ENCODE measurements around the gene ZSWIM5. TPM values are rescaled to one million over a fixed set of nuclear protein-coding genes. Genes with fewer than 3 reads are reported as not detected.
"Not testable (repeated sequence)": the region's sequence is repeated elsewhere in the genome, so short reads cannot be mapped to it uniquely, and the experiment has no call there.

The ZSWIM5 gene
- total RNA-seq, 1 donor from 2014 or later, result 0.79 TPM

- H3K4me3 ChIP-seq (ENCODE audit: insufficient read depth, low read depth, low read length), result no peak overlapping the region
These were observed 69.4 kb downstream of the ZSWIM5 start for GRCh38 chr1:45136984-45137383.

DNA sequence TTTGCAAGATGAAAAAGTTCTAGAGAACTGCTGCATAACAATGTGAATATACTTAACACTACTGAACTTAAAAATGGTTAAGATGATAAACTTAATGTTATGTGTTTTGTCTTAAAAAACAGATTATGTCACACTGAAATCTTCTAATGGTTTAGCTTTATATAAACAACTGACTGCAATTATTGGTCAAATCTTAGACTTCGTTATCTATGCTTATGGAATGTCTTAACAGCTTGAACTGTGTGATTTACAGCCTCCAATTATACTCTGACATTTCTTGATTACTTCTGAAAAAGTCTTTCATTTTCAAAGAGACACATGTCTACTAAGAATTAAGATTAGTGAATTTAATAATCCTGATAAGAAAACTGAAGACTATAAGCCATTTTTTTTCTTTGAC, 71.1 kb downstream of the ZSWIM5 start:
- no peak for FAIRE-seq
- no peaks in the 10 kb centered on the region for H3K36me3 Mint-ChIP-seq (ENCODE audit: low read depth, unreplicated experiment)

More at GRCh38 chr1:45136984-45137383, 69.4 kb downstream of the ZSWIM5 start:
- no peak for TF ChIP-seq EZH2 (IDR thresholded peaks at IDR 0.05; ENCODE audit: insufficient read depth, low read length)
- TF ChIP-seq, protein P1, sequence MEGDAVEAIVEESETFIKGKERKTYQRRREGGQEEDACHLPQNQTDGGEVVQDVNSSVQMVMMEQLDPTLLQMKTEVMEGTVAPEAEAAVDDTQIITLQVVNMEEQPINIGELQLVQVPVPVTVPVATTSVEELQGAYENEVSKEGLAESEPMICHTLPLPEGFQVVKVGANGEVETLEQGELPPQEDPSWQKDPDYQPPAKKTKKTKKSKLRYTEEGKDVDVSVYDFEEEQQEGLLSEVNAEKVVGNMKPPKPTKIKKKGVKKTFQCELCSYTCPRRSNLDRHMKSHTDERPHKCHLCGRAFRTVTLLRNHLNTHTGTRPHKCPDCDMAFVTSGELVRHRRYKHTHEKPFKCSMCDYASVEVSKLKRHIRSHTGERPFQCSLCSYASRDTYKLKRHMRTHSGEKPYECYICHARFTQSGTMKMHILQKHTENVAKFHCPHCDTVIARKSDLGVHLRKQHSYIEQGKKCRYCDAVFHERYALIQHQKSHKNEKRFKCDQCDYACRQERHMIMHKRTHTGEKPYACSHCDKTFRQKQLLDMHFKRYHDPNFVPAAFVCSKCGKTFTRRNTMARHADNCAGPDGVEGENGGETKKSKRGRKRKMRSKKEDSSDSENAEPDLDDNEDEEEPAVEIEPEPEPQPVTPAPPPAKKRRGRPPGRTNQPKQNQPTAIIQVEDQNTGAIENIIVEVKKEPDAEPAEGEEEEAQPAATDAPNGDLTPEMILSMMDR (IDR thresholded peaks at IDR 0.05; ENCODE audit: insufficient read depth, low read depth, low read length), result no peak
- no peak overlapping the region for H3K4me2 ChIP-seq (ENCODE audit: low read length)
- H3K27ac ChIP-seq (ENCODE audit: low read depth, low read length), result no peak overlapping the region
- H4K20me1 ChIP-seq (ENCODE audit: insufficient read depth, low read length), result no peaks in the 10 kb centered on the region
- no peaks in the 10 kb centered on the region for H3K36me3 Mint-ChIP-seq (ENCODE audit: low read depth, unreplicated experiment)
- no peak overlapping the region for H2AFZ ChIP-seq (ENCODE audit: low read depth, low read length)
- no peak overlapping the region for H3K9ac ChIP-seq (ENCODE audit: low read length)
- H3K9me3 Mint-ChIP-seq (ENCODE audit: unreplicated experiment), result no peaks in the 10 kb centered on the region
- H3K4me3 Mint-ChIP-seq (ENCODE audit: unreplicated experiment), result no peak overlapping the region
- H3K36me3 ChIP-seq (ENCODE audit: insufficient read depth, low read length), result no peaks in the 10 kb centered on the region
- H3K4me1 ChIP-seq (ENCODE audit: insufficient read depth, low read length), result no peaks in the 10 kb centered on the region
- no peaks in the 10 kb centered on the region for H3K4me1 Mint-ChIP-seq (ENCODE audit: low read depth, unreplicated experiment)
- FAIRE-seq, result no peak
- H3K27ac Mint-ChIP-seq (ENCODE audit: unreplicated experiment), result no peak overlapping the region
- H3K27me3 Mint-ChIP-seq (ENCODE audit: low read depth, unreplicated experiment), result no peaks in the 10 kb centered on the region
- no peaks in the 10 kb centered on the region for H3K9me3 ChIP-seq (ENCODE audit: insufficient read depth, low read depth, low read length)
- H3K27me3 ChIP-seq (ENCODE audit: insufficient read depth, low read length), result no peaks in the 10 kb centered on the region
- H3K79me2 ChIP-seq (ENCODE audit: insufficient read depth, low read length), result no peaks in the 10 kb centered on the region
- no peak for DNase-seq (ENCODE audit: low read depth)

DNA sequence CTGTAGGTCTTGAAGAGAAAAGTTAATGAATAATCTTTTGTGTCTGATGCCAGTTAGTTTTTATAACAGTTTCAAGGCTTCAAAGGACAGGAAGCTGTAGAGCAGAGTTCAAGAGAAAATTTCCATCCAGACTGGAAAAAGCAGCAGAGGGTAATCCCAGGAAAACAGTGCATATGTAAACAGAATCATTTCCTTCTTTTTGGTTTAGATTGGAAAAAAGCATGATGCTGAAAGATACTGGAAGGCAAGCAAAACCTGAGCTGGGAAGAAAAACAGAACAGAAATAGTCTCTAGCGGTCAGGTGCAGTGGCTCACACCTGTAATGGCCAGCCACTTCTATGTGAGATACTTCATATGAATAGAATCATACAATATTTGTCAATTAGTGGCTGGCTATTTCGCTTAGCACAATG, 71.9 kb downstream of the ZSWIM5 start:
- Histone ChIP-seq H3K79me2 (ENCODE audit: insufficient read depth, low read length) (no peaks in the 10 kb centered on the region), H3K27ac (ENCODE audit: low read depth, low read length) (no peak overlapping the region), H3K36me3 (ENCODE audit: insufficient read depth, low read length) (no peaks in the 10 kb centered on the region), H2AFZ (ENCODE audit: low read depth, low read length) (no peak overlapping the region), H3K9ac (ENCODE audit: low read length) (no peak overlapping the region), H4K20me1 (ENCODE audit: insufficient read depth, low read length) (no peaks in the 10 kb centered on the region), H3K9me3 (ENCODE audit: insufficient read depth, low read depth, low read length) (no peaks in the 10 kb centered on the region), H3K4me1 (ENCODE audit: insufficient read depth, low read length) (no peaks in the 10 kb centered on the region), H3K4me2 (ENCODE audit: low read length) (no peak overlapping the region), H3K27me3 (ENCODE audit: insufficient read depth, low read length) (no peaks in the 10 kb centered on the region), H3K4me3 (ENCODE audit: insufficient read depth, low read depth, low read length) (no peak overlapping the region)
- FAIRE-seq, result no peak
- H3K4me1 Mint-ChIP-seq (ENCODE audit: low read depth, unreplicated experiment), result no peaks in the 10 kb centered on the region
- H3K4me3 Mint-ChIP-seq (ENCODE audit: unreplicated experiment), result no peak overlapping the region
- DNase-seq (ENCODE audit: low read depth), result no peak
- TF ChIP-seq, protein P1 (IDR thresholded peaks at IDR 0.05; ENCODE audit: insufficient read depth, low read depth, low read length), result no peak
- no peak for TF ChIP-seq EZH2 (IDR thresholded peaks at IDR 0.05; ENCODE audit: insufficient read depth, low read length)
- H3K27ac Mint-ChIP-seq (ENCODE audit: unreplicated experiment), result no peak overlapping the region
- H3K36me3 Mint-ChIP-seq (ENCODE audit: low read depth, unreplicated experiment), result no peaks in the 10 kb centered on the region
- H3K9me3 Mint-ChIP-seq (ENCODE audit: unreplicated experiment), result no peaks in the 10 kb centered on the region
- no peaks in the 10 kb centered on the region for H3K27me3 Mint-ChIP-seq (ENCODE audit: low read depth, unreplicated experiment)

More for the DNA sequence above, 71.1 kb downstream of the ZSWIM5 start:
- no peak overlapping the region for H3K4me2 ChIP-seq (ENCODE audit: low read length)
- TF ChIP-seq, protein P1 (IDR thresholded peaks at IDR 0.05; ENCODE audit: insufficient read depth, low read depth, low read length), result no peak
- TF ChIP-seq EZH2 (IDR thresholded peaks at IDR 0.05; ENCODE audit: insufficient read depth, low read length), result no peak
- H3K9ac ChIP-seq (ENCODE audit: low read length), result no peak overlapping the region
- H3K27me3 Mint-ChIP-seq (ENCODE audit: low read depth, unreplicated experiment), result no peaks in the 10 kb centered on the region
- no peak overlapping the region for H2AFZ ChIP-seq (ENCODE audit: low read depth, low read length)
- no peaks in the 10 kb centered on the region for H3K9me3 Mint-ChIP-seq (ENCODE audit: unreplicated experiment)
- no peak overlapping the region for H3K4me3 ChIP-seq (ENCODE audit: insufficient read depth, low read depth, low read length)
- H3K4me3 Mint-ChIP-seq (ENCODE audit: unreplicated experiment), result no peak overlapping the region
- H3K79me2 ChIP-seq (ENCODE audit: insufficient read depth, low read length), result no peaks in the 10 kb centered on the region
- no peaks in the 10 kb centered on the region for H3K27me3 ChIP-seq (ENCODE audit: insufficient read depth, low read length)
- no peaks in the 10 kb centered on the region for H4K20me1 ChIP-seq (ENCODE audit: insufficient read depth, low read length)
- DNase-seq (ENCODE audit: low read depth), result no peak
- H3K9me3 ChIP-seq (ENCODE audit: insufficient read depth, low read depth, low read length), result no peaks in the 10 kb centered on the region
- H3K4me1 Mint-ChIP-seq (ENCODE audit: low read depth, unreplicated experiment), result no peaks in the 10 kb centered on the region
- H3K4me1 ChIP-seq (ENCODE audit: insufficient read depth, low read length), result no peaks in the 10 kb centered on the region
- no peaks in the 10 kb centered on the region for H3K36me3 ChIP-seq (ENCODE audit: insufficient read depth, low read length)
- H3K27ac Mint-ChIP-seq (ENCODE audit: unreplicated experiment), result no peak overlapping the region
- H3K27ac ChIP-seq (ENCODE audit: low read depth, low read length), result no peak overlapping the region

DNA sequence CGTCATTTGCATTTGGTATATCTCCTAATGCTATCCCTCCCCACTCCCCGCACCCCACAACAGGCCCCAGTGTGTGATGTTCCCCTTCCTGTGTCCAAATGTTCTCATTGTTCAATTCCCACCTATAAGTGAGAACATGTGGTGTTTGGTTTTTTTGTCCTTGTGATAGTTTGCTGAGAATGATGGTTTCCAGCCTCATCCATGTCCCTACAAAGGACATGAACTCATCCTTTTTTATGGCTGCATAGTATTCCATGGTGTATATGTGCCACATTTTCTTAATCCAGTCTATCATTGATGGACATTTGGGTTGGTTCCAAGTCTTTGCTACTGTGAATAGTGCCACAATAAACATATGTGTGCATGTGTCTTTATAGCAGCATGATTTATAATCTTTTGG, 73.7 kb downstream of the ZSWIM5 start:
- H3K9ac ChIP-seq (ENCODE audit: low read length); FAIRE-seq; H3K4me3 ChIP-seq (ENCODE audit: insufficient read depth, low read depth, low read length); H3K36me3 ChIP-seq (ENCODE audit: insufficient read depth, low read length); H3K4me1 Mint-ChIP-seq (ENCODE audit: low read depth, unreplicated experiment); H2AFZ ChIP-seq (ENCODE audit: low read depth, low read length); H3K4me2 ChIP-seq (ENCODE audit: low read length); H3K9me3 ChIP-seq (ENCODE audit: insufficient read depth, low read depth, low read length); H3K27ac ChIP-seq (ENCODE audit: low read depth, low read length); H4K20me1 ChIP-seq (ENCODE audit: insufficient read depth, low read length); H3K9me3 Mint-ChIP-seq (ENCODE audit: unreplicated experiment); H3K27me3 ChIP-seq (ENCODE audit: insufficient read depth, low read length); H3K36me3 Mint-ChIP-seq (ENCODE audit: low read depth, unreplicated experiment); H3K27ac Mint-ChIP-seq (ENCODE audit: unreplicated experiment); DNase-seq (ENCODE audit: low read depth); H3K4me1 ChIP-seq (ENCODE audit: insufficient read depth, low read length); H3K4me3 Mint-ChIP-seq (ENCODE audit: unreplicated experiment); H3K79me2 ChIP-seq (ENCODE audit: insufficient read depth, low read length); H3K27me3 Mint-ChIP-seq (ENCODE audit: low read depth, unreplicated experiment): not testable (repeated sequence)

All from astrocyte (in vitro differentiated cells and primary cell).